Activated T-cell treated with anti-CD3 and anti-CD28 coated beads, Interleukin-2, amount 50 U/mL, for 48 hours (primary cell): ENCODE results near the gene GTF2H2C_2.
A peak's percentile ranks its signal among the peaks of the same experiment; 100 is the strongest.
"Not testable (repeated sequence)": the region's sequence is repeated elsewhere in the genome, so short reads cannot be mapped to it uniquely, and the experiment has no call there.

Source experiments
- DNase-seq, 2 experiments: peaks; one replicate each; pipeline ENCODE4 v3.0.0-alpha.2; 2020

Gene GTF2H2C_2

DNA sequence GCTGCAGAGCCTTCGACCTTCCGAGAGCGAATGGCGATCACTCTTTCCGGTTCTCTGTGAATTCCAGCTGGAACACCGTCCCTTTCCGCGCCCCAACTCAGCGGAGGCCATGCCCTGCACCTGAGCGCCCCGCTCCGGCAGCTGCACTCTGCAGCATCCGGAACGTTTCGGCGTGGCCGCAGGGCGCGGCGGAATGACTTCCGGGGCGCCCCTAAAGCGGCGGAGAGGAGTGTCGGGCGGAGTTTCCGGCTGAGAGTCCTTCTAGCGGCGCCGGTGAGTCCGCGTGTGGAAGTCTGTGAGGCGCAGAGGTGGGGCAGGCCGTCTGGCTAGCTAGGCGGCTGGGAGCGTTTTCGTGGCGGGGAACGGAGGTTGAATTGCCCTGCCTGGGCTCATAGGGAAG lies at the start of gene GTF2H2C_2:
Gene GTF2H2C_2, plus strand, starts transcription at position 252 of the 400 bp plus-strand sequence.
- not testable (repeated sequence) for DNase-seq

DNA sequence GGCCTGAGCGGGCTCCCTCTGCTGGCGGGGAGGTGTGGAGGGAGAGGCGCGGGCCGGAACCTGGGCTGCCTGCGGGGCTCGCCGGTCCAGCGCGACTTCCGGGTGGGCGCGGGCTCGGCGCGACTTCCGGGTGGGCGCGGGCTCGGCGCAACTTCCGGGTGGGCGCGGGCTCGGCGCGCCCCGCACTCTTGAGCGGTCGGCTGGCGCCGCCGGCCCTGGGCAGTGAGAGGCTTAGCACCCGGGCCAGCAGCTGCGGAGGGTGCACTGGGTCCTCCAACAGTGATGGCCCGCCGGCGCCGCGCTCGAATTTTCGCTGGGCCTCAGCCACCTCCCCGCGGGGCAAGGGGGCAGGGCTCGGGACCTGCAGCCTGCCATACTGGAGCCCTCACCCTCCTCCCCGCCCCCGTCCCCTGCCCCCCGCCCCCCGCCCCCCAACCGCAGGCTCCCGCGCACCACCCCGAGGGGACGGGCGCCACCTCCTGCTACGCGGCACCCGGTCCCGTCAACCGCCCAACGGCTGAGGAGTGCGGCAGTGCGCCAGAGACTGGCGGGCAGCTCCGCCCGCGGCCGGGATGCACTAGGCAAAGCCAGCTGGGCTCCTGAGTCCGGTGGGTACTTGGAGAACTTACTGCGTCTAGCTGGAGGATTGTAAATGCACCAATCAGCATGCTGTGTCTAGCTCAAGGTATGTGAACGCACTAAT lies 14.0 kb upstream of the GTF2H2C_2 start:
- peak; percentile 84 to 85 for DNase-seq

DNA sequence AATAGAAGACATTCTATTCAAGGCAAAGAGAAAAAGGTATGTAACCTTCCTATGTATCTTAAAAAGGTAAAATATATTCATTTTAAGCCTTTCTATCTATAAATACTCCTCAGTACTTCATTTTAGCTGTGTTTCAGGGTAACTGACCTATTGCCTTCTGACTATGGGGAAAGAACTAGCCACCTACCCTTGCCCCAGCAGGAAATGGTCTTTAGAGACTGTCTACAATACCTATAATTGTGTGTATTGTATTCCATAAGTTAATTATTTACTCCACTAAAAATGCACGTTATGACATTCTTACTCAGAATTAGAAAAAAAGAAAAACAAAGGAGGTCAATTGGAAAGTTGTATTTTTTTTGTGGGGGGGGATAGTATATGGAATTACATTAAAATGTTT lies 6.2 kb downstream of the GTF2H2C_2 start:
- not testable (repeated sequence) for DNase-seq

DNA sequence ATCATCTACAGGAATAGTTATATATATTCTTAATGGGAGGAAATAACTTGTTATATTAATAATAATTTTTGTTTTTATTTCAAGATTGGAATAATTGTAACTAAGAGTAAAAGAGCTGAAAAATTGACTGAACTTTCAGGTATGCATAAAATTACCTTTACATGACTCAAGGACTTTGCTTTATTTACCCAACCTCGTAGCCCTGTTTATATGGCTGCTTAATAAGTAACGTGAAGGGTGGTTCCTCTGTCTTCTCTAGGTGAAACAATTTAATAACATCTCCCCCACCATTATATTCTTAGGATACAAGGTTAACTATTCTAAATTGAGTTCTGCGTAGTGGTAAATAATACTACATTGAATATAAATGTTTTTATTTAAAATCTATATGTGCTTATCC lies 8.0 kb downstream of the GTF2H2C_2 start:
- DNase-seq, result not testable (repeated sequence)

DNA sequence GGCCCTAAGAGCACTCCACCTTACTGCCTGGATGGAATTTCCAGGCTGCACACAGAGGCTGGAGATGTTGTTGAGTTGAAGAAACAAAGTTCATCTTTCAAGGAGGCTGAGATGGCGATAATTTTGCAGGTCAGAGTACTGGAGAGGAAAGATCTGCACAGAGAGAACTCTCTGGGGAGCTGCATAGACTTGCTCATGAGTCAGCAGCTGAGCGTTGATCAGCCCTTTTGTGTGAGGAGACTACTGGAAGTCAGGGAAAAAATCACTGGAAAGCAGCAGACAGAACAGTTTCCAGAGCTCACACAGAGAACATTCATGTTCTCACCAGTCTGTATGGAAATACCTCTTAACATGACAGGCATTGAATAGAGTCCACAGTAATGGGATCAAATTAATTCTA lies 23.4 kb downstream of the GTF2H2C_2 start:
- not testable (repeated sequence) for DNase-seq

DNA sequence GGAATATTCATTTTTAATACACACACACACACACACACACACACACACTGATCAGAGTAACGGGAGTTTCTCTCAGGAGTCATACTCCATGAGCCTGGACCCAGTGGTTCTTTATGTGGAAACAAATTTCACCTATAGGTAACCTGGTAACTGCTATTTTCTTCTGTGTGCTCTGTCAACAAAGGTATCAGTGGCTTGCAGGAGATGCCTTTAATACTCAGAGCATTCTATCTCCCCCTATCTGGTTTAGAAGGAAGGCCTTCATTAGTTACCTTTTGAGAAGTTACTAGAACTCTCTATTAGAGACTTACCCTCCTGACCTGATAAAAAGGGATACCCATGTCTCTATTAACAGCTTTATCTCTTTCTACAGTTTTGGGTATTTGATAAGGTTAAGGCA lies 34.4 kb downstream of the GTF2H2C_2 start:
- DNase-seq, result not testable (repeated sequence)

DNA sequence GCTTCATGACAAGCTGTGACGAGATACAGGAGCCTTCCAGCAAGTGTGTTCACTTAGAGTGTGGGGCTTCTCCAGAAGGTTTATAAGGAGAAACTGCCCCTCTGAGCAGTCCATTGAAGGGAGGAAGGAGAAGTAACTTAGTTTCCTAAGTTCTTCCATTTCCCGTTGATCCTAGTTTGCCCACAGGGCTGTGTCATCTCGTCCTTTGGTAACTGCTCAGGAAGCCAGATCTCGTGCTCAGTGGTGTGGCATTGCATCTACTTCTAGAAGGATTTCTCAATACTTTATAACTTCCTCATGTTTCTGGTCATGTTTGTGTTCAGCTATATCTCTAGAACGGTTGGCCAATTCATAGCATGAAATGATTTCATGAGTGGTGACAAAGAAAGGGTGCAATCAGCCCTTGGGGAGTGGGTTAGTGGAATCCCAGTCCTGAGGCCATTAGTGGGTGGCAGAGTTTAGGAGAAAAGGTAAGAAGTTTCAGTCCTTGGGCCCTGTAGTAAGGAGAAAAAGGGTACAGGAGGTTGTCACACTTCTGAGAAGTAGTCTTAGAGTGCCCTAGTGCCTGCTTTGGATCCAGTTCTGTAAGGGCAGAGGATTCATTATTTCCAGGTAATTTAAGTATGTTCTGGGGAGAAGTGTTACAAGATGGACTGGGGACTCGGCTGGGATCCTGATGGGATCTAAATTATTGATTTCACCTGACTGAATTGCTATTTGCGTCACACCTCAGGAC lies 36.2 kb downstream of the GTF2H2C_2 start:
- DNase-seq, result not testable (repeated sequence)

DNA sequence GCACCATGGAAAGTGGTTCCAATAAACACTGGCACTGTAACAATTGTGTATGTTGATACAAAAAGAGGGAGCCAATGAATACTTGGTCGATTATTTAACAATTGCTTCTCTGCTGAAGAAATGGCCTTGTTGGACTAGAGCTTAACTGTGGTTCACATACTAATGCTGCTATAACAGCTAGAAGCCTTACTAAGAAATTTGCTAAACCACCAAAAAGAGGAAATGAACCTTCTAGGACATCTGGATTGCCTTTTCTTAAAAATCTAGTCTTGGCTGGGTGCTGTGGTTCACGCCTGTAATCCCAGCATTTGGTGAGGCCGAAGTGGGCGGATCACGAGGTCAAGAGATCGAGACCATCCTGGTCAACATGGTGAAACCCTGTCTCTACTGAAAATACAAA lies 41.9 kb downstream of the GTF2H2C_2 start:
- DNase-seq, result not testable (repeated sequence)

DNA sequence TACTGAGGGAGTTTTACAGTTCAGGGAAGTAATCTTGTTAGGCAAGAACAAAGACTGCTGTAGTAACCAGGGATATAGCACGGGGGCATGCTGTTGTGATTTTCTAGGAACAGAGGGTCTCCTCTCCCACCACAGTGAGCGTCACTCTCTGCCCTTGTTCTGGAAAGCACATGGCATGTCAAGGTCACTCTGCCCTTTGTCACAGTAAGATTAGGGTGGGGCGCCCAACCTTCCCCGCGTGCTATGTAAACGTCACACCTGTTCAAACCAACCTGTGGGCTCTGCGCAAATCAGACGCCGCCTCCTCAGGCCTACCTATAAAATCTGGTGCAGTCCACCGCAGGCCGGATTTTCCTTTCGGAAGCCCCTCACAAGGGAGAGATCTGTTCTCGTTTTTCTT lies 44.0 kb downstream of the GTF2H2C_2 start:
- DNase-seq, result peak in 1 of 2 experiments; percentile 4

DNA sequence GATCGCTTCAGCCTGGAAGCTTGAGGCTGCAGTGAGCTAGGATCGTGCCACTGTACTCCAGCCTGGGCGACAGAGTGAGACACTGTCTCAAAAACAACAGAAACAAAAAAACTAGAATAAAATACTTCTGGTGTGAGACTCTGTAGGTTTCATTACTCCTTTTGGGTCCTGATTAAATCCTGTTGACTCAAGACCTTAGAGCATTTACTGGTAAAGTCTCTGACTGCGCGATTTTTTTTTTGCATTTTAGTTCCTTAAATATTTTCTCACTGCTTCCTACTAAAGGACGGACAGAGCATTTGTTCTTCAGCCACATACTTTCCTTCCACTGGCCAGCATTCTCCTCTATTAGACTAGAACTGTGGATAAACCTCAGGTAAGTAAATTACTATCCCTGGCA lies 46.8 kb downstream of the GTF2H2C_2 start:
- not testable (repeated sequence) for DNase-seq

DNA sequence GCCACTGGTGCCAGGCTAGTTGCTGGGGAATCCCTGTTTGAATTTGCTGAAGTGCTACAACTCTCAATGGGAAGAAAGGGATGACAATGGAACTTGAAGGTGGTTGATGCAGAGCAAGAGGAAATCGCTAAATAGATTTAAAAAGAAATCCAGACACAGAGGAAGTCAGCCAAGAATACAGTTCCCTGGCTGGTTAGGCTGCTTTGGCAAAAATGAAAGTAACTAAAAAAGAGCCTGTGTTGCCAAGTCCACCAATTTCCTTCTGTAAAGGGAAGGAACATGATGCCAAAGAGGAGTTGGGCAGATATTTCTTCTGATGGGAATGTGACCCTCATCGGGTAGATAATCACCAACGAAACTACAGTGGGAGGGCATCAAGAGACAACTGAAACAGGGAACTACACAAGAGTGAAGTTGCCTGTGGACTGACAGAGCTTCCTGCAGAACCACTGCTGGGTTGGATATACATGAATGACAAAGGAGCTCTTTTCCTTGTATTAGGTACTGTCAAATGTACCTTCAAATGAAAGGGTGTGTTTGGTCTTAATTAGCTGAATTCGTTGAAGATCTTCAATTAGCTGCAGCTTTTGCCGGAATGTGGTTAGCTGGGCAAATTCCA lies 49.0 kb downstream of the GTF2H2C_2 start:
- not testable (repeated sequence) for DNase-seq

DNA sequence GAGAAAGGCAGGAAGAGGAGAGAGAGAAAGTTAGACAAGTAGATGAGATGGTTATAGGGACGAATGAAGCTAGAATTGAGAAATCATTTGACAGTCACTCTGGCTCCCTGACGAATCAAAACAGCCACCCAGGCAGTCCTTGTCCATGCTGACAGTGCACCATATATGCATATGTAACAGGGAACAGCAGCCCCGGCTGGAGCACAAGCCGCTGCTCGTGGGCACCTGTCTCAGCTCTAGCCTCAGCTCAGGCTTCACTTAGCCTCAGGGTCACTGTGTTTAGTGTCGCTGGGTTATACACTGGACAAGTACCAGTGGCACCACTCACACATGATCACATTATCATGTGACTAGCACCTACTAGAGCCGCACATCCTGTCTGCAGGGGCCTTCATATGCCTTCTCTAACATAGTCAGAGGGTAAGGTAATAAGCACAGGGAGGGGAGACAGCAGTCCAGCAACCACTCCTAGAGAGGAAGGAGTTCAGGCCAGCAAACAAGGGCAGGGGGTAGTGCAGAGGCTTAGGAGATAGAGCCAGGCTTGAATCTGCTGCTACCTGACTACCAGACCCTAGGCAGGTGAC lies 54.9 kb downstream of the GTF2H2C_2 start:
- not testable (repeated sequence) for DNase-seq
